ENCODE results near the gene COLGALT1.

COLGALT1 gene

DNA sequence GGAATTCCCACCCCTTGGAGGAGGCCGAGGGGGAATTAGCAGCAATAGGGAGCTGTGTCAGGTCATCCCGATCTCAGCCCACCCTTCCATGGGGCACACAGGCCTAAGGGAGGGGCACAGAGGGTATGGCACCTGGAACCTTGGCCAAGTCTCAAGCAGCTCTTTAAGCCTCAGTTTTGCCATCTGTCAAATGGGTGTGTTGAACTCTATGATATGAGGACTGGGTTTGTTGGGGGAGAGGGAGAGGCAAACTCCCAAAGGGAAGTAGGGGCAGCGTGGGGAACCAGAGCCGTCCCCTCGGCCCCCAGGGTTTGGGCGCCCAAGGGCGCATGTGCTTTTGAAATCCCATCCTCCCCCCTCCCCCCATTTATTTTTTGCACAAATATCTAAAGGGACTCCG is 49.7 kb downstream of the COLGALT1 start:
- H3K27ac Mint-ChIP-seq = no peak overlapping the region
- DNase-seq = no peak
- peaks cover 10% of the 10 kb centered on the region for H3K4me1 Mint-ChIP-seq
- H3K27me3 Mint-ChIP-seq = peaks cover 69% of the 10 kb centered on the region
- H3K36me3 Mint-ChIP-seq = no peaks in the 10 kb centered on the region
- CTCF ChIA-PET = interaction anchor here (1.4 to 2.2 kb wide), 2 partner anchors 9 to 17 kb away, joined by 3 to 13 read pairs; no protein-coding TSS in a partner anchor
- H3K9me3 Mint-ChIP-seq = no peaks in the 10 kb centered on the region
- no peak overlapping the region for H3K4me3 Mint-ChIP-seq

DNA sequence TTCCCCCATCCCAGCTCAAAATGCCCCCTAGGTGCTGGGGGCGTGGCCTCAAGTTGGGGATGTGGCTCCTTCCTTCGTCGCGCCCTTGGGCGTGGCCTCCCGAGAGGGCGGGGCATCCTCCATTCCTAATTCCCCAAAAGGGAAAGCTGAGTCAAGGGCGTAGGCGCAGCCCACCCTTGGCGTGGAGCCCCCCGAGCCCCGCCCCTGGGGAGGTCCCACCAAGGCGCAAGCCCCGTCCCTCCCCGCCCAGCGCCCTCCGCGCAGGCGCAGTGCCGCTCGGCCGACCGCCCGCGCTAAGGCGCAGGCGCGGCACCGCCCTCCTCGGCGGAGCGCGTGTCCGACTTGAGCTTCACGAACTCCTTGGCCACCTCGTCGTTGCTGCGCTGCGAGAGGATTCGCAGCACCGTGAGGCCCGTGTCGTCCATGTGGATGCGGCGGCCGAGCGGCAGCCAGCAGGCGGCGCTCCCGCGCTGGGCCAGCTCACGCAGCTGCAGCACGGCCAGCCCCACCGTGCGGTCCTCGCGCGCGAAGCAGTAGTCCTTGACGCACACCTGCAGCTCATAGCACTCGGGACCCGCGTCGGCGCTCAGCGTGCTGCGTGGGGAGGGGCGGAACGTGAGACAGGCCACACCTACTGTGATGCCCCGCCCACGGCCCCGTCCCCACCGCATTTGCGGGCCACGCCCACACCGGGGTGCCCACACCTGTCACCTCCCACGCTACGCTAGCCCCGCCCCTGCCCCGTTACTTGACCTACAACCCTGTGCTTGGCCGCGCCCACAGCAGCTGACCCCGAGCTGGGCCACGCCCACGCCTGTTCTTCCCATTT is 50.5 kb downstream of the COLGALT1 start:
- peak; percentile 85 for DNase-seq
- Mint-ChIP-seq H3K36me3 (no peaks in the 10 kb centered on the region), H3K4me1 (peaks cover 10% of the 10 kb centered on the region), H3K9me3 (no peaks in the 10 kb centered on the region), H3K27ac (peak overlapping the region; percentile 69), H3K27me3 (peaks cover 60% of the 10 kb centered on the region), H3K4me3 (peak overlapping the region; percentile 68)
- CTCF ChIA-PET = interaction anchor here (1.1 to 2.2 kb wide), 4 partner anchors 10 to 93 kb away, joined by 3 to 13 read pairs (median 4); no protein-coding TSS in a partner anchor

DNA sequence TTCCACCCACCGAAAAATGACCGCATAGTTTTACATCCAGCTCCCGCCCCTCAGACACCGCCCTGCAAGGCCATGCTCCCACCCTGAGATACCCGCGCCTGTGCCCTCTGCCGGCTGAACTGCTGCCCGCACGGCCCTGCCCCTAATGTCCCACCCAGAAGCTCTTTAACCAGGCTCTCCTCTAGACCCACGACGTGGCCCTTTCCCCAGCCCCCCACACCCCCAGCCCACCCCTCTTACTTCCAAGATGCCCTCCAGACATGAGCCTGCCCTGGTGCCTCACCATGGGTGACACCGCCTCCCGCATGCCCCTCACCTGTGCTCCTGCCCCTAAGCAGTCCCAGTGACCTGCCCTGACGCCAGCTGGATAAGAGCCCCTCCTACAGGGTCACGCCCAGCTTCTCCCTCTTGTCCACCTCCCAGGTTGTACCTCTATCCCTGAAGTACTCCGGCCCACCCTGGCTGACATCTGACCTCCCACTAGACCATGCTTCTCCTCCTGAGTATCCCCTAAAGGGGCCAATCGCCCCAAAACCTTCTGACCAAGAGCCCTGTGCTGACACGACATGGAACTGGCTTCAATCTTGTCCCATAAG is 51.2 kb downstream of the COLGALT1 start:
- Mint-ChIP-seq H3K27me3 (peaks cover 53% of the 10 kb centered on the region), H3K4me3 (peak overlapping the region; percentile 68), H3K36me3 (no peaks in the 10 kb centered on the region), H3K9me3 (no peaks in the 10 kb centered on the region), H3K4me1 (peaks cover 10% of the 10 kb centered on the region), H3K27ac (peak overlapping the region; percentile 69)
- CTCF ChIA-PET = interaction anchor here (1.1 to 2.2 kb wide), 5 partner anchors 9 to 110 kb away, joined by 3 to 13 read pairs (median 3); no protein-coding TSS in a partner anchor
- DNase-seq = no peak

GRCh38 chr19:17607936-17608335 is 52.5 kb downstream of the COLGALT1 start:
- no peak for DNase-seq
- no peaks in the 10 kb centered on the region for H3K9me3 Mint-ChIP-seq
- peaks cover 40% of the 10 kb centered on the region for H3K27me3 Mint-ChIP-seq
- CTCF ChIA-PET = interaction anchor here (1.1 to 1.3 kb wide), 2 partner anchors 14 to 112 kb away, joined by 3 to 4 read pairs; no protein-coding TSS in a partner anchor
- H3K27ac Mint-ChIP-seq = no peak overlapping the region
- H3K4me3 Mint-ChIP-seq = no peak overlapping the region
- H3K36me3 Mint-ChIP-seq = no peaks in the 10 kb centered on the region
- peaks cover 10% of the 10 kb centered on the region for H3K4me1 Mint-ChIP-seq

GRCh38 chr19:17610384-17610783 is 54.9 kb downstream of the COLGALT1 start:
- Mint-ChIP-seq H3K9me3 (no peaks in the 10 kb centered on the region), H3K36me3 (no peaks in the 10 kb centered on the region), H3K4me1 (peaks cover 10% of the 10 kb centered on the region), H3K4me3 (no peak overlapping the region), H3K27ac (no peak overlapping the region), H3K27me3 (peaks cover 34% of the 10 kb centered on the region)
- CTCF ChIA-PET = no interaction called here
- DNase-seq = no peak

DNA sequence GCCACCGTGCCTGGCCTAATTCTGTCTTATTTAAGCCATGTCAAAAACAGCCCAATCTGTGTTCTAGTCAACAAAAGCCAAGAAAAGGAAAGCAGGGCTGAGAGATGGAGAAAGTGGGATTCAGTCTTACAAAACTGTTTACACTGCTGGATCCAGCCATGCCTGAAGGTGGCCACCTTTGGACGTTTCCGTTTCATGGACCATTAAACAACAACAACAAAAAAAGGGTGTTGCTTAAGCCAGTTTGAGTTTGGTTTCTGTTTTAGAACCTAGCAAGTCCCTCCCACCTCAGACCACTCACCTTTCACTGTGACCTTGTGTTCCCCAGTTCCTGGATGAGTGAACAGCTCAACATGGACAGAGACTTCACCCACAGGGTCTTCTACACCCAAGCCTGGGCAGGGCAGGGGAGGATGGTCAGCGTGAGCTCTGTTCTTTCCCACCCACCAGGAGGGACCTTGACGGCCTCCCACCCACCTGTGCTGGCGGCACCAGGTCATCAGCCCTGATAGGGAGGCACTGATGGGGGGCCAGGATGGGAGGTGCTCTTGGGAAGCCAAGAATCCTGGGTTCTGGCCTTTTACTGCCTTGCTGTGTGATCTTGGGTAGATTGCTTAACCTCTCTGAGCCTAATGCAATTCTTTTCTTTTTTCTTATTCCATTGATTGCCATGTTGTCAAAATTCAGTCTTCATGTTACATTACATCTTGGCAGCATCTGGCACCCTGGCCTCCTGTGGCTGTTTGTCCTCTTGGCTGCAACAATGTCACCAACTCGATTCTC is 56.2 kb downstream of the COLGALT1 start:
- peaks cover 41% of the 10 kb centered on the region for H3K27me3 Mint-ChIP-seq
- peaks cover 3% of the 10 kb centered on the region for H3K4me1 Mint-ChIP-seq
- no peak overlapping the region for H3K27ac Mint-ChIP-seq
- DNase-seq = no peak
- H3K4me3 Mint-ChIP-seq = no peak overlapping the region
- CTCF ChIA-PET = interaction anchor here (1.0 kb wide), 1 partner anchor 10 kb away, joined by 4 read pairs; no protein-coding TSS in a partner anchor
- no peaks in the 10 kb centered on the region for H3K36me3 Mint-ChIP-seq
- H3K9me3 Mint-ChIP-seq = no peaks in the 10 kb centered on the region

GRCh38 chr19:17614476-17614875 is 59.0 kb downstream of the COLGALT1 start:
- CTCF ChIA-PET = interaction anchor here (1.4 kb wide), 1 partner anchor 10 kb away, joined by 3 read pairs; no protein-coding TSS in a partner anchor
- Mint-ChIP-seq H3K4me1 (no peaks in the 10 kb centered on the region), H3K36me3 (no peaks in the 10 kb centered on the region), H3K9me3 (no peaks in the 10 kb centered on the region), H3K27me3 (peaks cover 58% of the 10 kb centered on the region), H3K4me3 (no peak overlapping the region), H3K27ac (no peak overlapping the region)
- no peak for DNase-seq

- H3K27me3 Mint-ChIP-seq = peaks cover 59% of the 10 kb centered on the region
- no peak for DNase-seq
- CTCF ChIA-PET = interaction anchor here (1.4 kb wide), 1 partner anchor 10 kb away, joined by 3 read pairs; no protein-coding TSS in a partner anchor
- H3K4me1 Mint-ChIP-seq = no peaks in the 10 kb centered on the region
- H3K9me3 Mint-ChIP-seq = no peaks in the 10 kb centered on the region
- H3K4me3 Mint-ChIP-seq = no peak overlapping the region
- no peaks in the 10 kb centered on the region for H3K36me3 Mint-ChIP-seq
- H3K27ac Mint-ChIP-seq = no peak overlapping the region
Observed at GRCh38 chr19:17615889-17616685, 60.6 kb downstream of the COLGALT1 start.

- Mint-ChIP-seq H3K4me3 (no peak overlapping the region), H3K4me1 (no peaks in the 10 kb centered on the region), H3K27me3 (peaks cover 62% of the 10 kb centered on the region), H3K36me3 (no peaks in the 10 kb centered on the region), H3K27ac (no peak overlapping the region), H3K9me3 (no peaks in the 10 kb centered on the region)
- CTCF ChIA-PET = no interaction called here
- no peak for DNase-seq
Observed at GRCh38 chr19:17616686-17616960, 61.2 kb downstream of the COLGALT1 start.

GRCh38 chr19:17616961-17617806 is 61.7 kb downstream of the COLGALT1 start:
- CTCF ChIA-PET = no interaction called here
- Mint-ChIP-seq H3K27me3 (peaks cover 66% of the 10 kb centered on the region), H3K36me3 (no peaks in the 10 kb centered on the region), H3K4me3 (no peak overlapping the region), H3K9me3 (no peaks in the 10 kb centered on the region), H3K4me1 (no peaks in the 10 kb centered on the region), H3K27ac (no peak overlapping the region)
- no peak for DNase-seq

GRCh38 chr19:17617807-17618192 is 62.4 kb downstream of the COLGALT1 start:
- H3K27ac Mint-ChIP-seq = no peak overlapping the region
- no peaks in the 10 kb centered on the region for H3K9me3 Mint-ChIP-seq
- no peaks in the 10 kb centered on the region for H3K36me3 Mint-ChIP-seq
- DNase-seq = no peak
- no peak overlapping the region for H3K4me3 Mint-ChIP-seq
- peaks cover 66% of the 10 kb centered on the region for H3K27me3 Mint-ChIP-seq
- CTCF ChIA-PET = no interaction called here
- peaks cover 5% of the 10 kb centered on the region for H3K4me1 Mint-ChIP-seq

- Mint-ChIP-seq H3K36me3 (no peaks in the 10 kb centered on the region), H3K9me3 (no peaks in the 10 kb centered on the region), H3K4me1 (peaks cover 5% of the 10 kb centered on the region), H3K27ac (no peak overlapping the region), H3K27me3 (peaks cover 64% of the 10 kb centered on the region), H3K4me3 (no peak overlapping the region)
- CTCF ChIA-PET = no interaction called here
- DNase-seq = no peak
Observed at GRCh38 chr19:17618281-17618903, 62.9 kb downstream of the COLGALT1 start.

DNA sequence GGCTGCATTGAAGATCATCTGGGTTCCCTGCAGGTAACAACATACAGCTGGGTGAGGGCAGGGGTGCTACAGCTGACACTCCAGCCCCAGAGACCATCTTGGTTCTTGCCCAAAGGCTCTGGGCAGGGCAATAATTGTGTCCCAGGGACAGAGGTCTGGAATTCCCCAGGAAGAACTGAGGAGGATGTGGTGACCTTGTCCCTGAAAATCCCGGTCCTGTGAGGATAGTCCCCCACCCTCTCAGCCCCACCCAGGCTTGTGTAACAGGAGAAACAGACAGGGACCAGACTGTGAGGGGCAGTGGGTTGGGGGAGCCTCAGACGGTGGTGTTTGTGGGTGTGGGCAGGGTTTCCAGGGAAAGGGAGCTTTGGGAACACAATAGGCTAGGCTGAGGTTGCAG is 63.5 kb downstream of the COLGALT1 start:
- no peak for DNase-seq
- Mint-ChIP-seq H3K27me3 (peaks cover 60% of the 10 kb centered on the region), H3K9me3 (no peaks in the 10 kb centered on the region), H3K4me1 (peaks cover 5% of the 10 kb centered on the region), H3K27ac (no peak overlapping the region), H3K4me3 (no peak overlapping the region), H3K36me3 (no peaks in the 10 kb centered on the region)
- CTCF ChIA-PET = no interaction called here

All from activated naive CD4-positive, alpha-beta T cell treated with anti-CD3 and anti-CD28 coated beads, Interleukin-2, amount 10 ng/mL, durations not matched to agents 7 days and 5 days (primary cell).